ENCODE measurements around the gene DLEC1.

Gene DLEC1

GRCh38 chr3:38112378-38112761 is 73.4 kb downstream of the DLEC1 start:
- DNase-seq: no peak

GRCh38 chr3:38114052-38114874 is 75.3 kb downstream of the DLEC1 start:
- no peak for DNase-seq

DNA sequence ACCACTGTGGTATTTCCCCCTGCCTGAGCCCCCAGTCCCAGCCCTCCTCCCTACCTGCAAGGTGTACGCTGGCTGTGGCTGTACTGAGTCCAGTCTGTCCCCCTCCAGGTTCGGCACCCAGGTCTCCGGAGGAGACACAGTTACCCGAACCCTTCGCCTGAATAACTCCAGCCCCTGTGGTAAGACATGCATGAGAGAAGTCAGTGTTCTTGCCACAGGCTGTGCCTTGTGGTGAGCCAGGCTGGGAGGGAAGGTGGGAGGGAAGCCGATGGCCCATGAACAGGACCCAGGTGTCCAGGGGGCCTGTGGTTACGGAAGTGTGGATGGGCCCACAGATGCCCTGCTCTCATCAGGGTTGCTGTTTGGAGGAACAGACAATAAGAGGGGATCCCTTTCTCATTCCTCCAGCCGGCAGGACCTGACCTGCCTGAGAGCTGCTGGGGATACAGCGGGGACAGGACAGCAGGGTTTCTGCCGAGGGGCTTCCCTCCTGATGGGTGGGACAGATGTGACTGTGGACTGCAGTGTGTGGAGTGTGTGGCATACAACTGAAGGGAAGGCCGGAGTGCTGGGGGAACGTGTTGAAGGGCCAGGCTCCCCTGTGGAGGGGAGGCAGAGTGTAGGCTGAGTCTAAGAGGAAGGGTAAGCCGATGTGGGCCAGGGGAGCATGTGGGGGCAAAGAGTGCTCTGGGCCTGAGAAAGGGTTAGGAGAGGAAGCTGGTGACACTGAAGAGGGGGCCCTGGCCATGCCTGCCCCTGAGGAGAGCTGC is 76.1 kb downstream of the DLEC1 start:
- DNase-seq: no peak

DNA sequence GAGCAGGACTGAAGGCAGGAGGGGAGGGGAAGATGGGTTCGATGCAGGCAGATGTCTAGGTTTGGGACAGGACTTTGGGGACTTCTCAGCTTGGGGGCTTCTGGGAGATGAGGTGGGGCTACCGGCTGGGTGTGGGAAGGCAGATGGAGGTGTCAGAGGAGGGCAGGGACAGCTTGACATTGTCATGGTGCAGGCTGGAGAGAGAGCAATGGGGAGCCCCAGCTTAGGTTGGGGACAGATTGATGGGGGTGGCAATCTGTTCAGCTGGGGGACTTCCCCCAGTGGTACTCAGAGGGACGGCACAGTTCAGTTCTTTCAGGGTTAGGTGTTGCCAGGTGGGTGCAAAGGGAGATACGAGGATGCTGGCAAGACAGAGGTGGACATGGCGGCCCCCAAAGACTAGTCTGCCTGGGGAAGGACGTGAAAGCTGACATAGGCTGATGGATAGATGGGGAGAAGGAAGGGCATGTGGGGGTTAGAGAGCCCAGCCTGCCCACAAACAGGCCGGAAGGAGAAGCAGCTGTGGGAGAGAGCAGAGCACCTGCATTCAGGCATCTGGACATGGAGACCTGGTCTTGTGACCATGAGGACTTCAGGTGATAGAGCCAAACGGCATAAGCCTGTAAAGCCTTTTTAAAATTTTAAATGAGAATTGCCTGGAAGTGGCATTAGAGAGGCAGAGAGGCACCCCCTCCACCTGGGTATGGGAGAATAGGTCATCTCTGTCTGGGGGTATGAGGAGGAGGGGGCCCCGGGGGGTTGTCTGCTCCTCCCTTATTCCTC is 76.8 kb downstream of the DLEC1 start:
- no peak for DNase-seq

- no peak for DNase-seq
These were observed 77.6 kb downstream of the DLEC1 start for GRCh38 chr3:38116471-38117162.

GRCh38 chr3:38117163-38117716 is 78.2 kb downstream of the DLEC1 start:
- no peak for DNase-seq

DNA sequence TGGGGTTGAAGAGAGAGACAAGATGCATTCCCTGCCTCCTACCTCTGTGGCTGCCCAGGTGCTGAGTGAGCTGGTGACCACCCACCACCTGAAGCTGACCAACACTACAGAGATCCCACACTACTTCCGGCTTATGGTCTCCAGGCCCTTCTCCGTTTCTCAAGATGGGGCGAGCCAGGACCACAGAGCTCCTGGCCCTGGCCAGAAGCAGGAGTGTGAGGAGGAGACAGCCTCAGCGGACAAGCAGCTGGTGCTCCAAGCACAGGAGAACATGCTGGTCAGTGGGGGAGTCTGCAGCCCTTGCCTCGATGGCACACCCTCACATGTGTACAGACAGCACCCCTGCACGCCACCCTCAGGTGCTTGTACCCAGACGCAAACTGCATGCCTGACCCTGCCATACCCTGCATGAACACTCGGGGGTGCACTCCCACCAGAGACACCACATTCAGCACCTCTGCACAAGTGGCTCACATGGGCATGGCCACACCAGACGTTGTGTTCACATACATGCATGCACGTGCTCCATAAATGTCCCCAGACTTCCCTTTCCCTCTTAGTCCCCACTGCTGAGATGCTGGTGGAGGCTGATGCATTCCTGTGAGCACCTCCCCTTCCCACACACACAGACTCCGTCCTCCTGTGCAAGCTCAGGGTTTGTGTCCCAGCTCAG is 78.9 kb downstream of the DLEC1 start:
- DNase-seq: no peak

- no peak for DNase-seq
These were observed 79.6 kb downstream of the DLEC1 start for GRCh38 chr3:38118421-38119247.

DNA sequence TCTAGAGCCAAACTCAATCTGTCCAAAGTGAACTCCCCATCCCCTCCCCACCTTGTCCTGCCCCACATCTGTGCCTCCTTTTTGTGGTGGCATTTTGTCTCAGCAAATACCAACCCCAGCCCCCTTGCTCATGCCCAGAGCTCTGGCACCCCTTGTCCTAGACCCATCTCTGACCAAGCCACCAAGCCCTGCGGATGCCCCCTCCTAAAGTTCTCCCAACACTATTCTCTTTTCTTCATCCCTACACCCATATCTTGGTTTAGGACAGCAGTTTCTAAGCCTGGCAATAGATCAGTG is 80.2 kb downstream of the DLEC1 start:
- DNase-seq: no peak

DNA sequence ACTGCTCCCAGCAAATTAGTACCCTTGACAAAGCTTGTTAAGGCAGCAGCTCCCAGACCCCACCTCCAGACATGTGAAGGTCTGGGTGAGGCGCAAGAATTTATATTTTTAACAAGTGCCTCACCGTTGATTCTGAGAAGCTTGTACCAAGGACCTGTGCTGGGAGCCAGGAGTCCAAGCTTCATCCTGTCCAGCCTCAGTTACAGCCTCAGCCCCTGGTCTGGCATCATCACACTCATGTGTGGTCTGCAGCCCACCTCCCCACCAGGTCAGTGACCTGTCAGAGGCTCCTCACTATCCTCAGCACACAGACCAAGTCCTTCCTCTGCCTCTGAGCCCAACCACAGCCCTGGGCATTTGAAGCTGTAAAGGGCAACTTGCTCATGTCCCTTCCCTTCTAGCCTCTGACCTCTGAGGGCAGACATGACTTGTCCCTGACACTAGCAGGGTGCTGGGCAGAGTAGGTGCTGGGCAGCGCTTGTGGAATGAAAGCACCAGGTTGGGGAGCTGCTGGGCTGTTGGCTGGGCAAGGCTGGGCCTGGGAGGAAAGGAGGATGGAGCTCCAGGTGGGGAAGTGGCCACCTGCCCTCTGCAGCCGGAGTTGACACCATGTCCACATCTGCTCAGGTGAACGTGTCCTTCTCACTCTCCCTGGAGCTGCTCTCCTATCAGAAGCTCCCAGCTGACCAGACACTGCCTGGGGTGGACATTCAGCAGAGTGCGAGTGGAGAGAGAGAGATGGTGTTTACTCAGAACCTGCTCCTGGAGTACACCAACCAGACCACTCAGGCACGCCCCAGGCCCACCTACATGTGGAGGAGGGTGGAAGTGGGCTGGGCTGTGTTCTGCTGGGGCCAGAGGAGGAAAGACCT is 81.0 kb downstream of the DLEC1 start:
- DNase-seq: no peak

DNA sequence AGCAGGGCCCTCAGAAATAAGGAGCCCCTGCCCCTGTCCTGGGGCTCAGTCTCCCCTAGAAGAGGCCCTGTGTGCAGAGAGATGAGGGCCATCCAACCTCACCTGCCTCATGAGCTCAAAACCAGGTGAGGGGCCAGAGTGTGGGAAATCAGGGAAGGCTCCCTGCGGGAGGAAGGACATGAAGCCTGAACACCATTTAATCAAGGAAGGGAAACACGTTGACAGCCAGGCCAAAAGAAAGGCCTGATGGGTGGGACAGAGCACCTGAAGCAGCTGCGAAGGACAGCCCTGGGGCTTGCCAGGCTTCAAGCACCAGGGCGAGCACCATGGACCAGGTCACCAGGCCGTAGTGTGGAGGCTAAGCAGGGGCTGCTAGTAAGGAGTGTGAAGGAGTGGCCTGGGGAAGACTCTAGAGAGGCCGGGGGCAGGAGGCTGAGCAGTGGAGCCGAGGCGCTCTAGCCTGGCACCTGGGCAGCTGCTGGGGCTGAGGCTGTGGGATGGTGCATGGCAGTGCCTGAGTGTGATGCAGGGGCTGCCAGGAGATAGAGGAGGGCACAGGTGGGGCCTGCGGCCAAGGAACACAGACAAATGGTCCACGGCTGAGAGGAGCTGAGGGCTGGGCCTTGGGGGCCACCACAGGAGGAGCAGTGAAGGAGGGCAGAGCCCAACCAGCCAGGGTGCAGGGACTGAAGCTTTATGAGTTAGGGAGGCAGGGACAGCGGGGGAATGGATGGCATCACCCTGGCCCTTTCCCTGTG is 81.9 kb downstream of the DLEC1 start:
- no peak for DNase-seq

DNA sequence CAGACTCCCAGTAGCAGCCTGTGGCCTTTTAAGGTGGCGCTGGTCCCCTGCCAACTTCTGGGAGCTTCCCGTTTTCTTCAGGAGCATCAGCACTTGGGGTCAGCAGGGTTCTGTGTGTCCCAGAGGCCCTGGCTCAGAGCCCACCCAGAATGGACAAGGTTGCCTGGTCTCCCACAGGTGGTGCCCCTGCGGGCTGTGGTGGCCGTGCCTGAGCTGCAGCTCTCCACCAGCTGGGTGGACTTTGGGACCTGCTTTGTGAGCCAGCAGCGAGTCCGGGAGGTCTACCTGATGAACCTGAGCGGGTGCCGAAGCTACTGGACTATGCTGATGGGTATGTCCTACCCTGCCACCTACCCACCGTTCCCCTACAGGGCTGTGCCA is 82.4 kb downstream of the DLEC1 start:
- no peak for DNase-seq

DNA sequence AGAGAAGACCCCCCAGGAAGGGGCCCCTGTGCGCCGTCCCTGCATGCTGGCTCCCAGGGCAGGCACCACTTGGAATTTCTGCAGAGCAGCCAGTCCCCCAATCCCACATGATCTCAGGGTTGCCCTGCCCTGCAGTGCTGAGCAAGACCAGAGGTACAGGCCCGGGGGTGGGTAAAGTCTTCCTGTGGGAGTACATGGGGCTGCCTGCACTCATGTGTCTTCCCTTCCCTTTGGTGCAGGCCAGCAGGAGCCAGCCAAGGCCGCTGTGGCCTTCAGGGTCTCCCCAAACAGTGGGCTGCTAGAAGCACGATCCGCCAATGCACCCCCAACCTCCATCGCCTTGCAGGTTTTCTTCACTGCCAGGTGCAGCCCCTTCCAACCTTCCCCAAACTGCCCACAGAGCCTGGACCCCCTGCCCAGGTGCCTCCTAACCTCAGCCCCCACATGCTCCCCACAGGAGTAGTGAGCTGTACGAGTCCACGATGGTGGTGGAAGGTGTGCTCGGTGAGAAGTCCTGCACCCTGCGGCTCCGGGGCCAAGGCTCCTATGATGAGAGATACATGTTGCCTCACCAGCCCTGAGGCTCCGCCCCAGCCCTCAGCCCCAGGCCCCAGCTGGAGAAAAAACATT is 82.9 kb downstream of the DLEC1 start:
- no peak for DNase-seq

- no peak for DNase-seq
These were observed 83.8 kb downstream of the DLEC1 start for GRCh38 chr3:38122712-38123290.

DNA sequence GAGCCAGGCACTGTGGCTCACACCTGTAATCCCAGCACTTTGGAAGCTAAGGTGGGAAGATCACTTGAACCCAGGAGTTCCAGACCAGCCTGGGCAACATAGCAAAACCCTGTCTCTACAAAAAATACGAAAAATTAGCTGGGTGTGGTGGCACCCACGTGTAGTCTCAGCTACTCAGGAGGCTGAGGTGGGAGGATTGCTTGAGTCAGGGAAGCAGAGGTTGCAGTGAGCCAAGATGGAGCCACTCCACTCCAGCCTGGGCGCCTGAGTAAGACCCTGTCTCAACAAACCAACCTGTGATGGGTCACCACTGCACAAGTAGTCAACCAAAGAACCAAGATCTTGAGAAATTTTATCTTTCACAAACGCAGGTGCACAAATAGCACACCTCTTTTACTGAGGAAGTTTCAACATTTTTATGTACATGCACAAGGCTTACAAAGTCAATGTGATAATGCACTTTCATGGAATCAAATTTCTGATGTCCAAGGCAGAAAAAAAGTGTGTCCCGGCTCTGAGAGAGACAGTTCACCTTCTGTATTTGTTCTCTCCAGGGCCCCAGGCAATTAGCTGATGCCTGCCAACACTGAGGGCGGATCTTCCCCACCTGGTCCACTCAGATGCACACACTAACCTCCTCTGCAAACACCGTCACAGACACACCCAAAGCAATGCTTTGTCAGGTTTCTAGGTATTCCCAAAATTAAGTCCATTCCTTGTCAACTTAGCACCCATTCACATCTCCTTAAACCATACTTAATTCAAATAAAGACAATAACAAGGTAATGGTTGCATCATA is 85.5 kb downstream of the DLEC1 start:
- no peak for DNase-seq

GRCh38 chr3:38125305-38126120 is 86.5 kb downstream of the DLEC1 start:
- DNase-seq: no peak

All from NCI-H748 treated with DMSO at 0.1 percent for 48 hours (cell line).